K562 (cell line): ENCODE data around the gene LYPD5. TPM values are rescaled to one million over a fixed set of nuclear protein-coding genes. Genes with fewer than 3 reads are reported as not detected.

Source experiments
- ATAC-seq: fragments of 200-7000 bp; cut with Tn5 transposase; 3 replicates; pipeline ENCODE4 v1.9.1; 2020; ENCODE audit warnings: moderate library complexity
- BruUV-seq: library from RNA; stranded (reverse); fragments of 400-500 nt; replicated peaks from 2 replicates; lab custom pipeline; 2021; lab: Mats Ljungman, UMichigan
- CTCF ChIA-PET: fragments of 300-600 bp; formaldehyde crosslinking; extraction: SDS; loops from one replicate; lab custom pipeline; 2021; ENCODE audit warnings: low intra/inter-chr PET ratio; lab: Yijun Ruan, JAX
- POLR2A ChIA-PET: fragments of 300-600, 350-650 bp; sonication (Branson Sonifier 250); formaldehyde crosslinking; extraction: SDS; loops from one replicate; lab custom pipeline; 2021; ENCODE audit warnings: antibody characterized with exemption, inconsistent platforms; lab: Yijun Ruan, JAX
- DNase-seq, 4 experiments: peaks; one replicate each; pipeline versions ENCODE4 v3.0.0 to v3.0.0-alpha.2; 2011 to 2018; ENCODE audit warnings: low spot score in 3 of 4, mixed read lengths in 3 of 4; ENCODE audit errors: extremely low read depth in 1 of 4
- FAIRE-seq: peaks from 2 replicates; lab custom pipeline; 2011; peaks lifted over from hg19 to GRCh38; lab: Jason Lieb, UNC
- H2AFZ ChIP-seq: 2 replicates; pipeline ENCODE4 v1.6.0; 2011; ENCODE audit warnings: low read depth, low read length, control low read depth, inconsistent platforms
- H3K27ac ChIP-seq: fragments of 200-600 bp; 3 replicates; pipeline ENCODE4 v1.8.0; 2011; ENCODE audit warnings: low read depth, mild to moderate bottlenecking, control low read depth, inconsistent platforms, low read length, moderate library complexity, mixed read lengths; ENCODE audit errors: extremely low read depth
- H3K27me3 ChIP-seq, 2 experiments: fragments of 300-600 bp in 1 of 2; 2 replicates in 1 of 2; 3 replicates in 1 of 2; pipeline versions ENCODE4 v1.6.0 to v1.8.0; 2011; ENCODE audit warnings: inconsistent platforms in 2 of 2, low read length in 2 of 2, mild to moderate bottlenecking in 1 of 2, mixed read lengths in 1 of 2, moderate library complexity in 1 of 2; ENCODE audit not compliant: control insufficient read depth in 2 of 2, insufficient read depth in 2 of 2
- H3K36me3 ChIP-seq: fragments of 300-600 bp; 3 replicates; pipeline ENCODE4 v1.8.0; 2011; ENCODE audit warnings: mild to moderate bottlenecking, low read length, inconsistent platforms; ENCODE audit not compliant: control insufficient read depth, insufficient read depth
- H3K4me1 ChIP-seq, 2 experiments: fragments of 200-600 bp in 1 of 2; replicated peaks in 1 of 2; 2 replicates in 1 of 2; 3 replicates in 1 of 2; pipeline versions ENCODE4 v1.5.1 to v1.8.0; 2011; ENCODE audit warnings: inconsistent platforms in 2 of 2, low read length in 2 of 2, mild to moderate bottlenecking in 1 of 2, mixed read lengths in 1 of 2, moderate library complexity in 1 of 2; ENCODE audit not compliant: control insufficient read depth in 2 of 2, insufficient read depth in 2 of 2
- H3K4me2 ChIP-seq: 2 replicates; pipeline ENCODE4 v1.6.1; 2011; ENCODE audit warnings: low read length, control low read depth, inconsistent platforms, mixed read lengths; ENCODE audit not compliant: insufficient read depth
- H3K4me3 ChIP-seq: fragments of 200-600 bp; sonication (generic), shearing (Covaris generic); 2 replicates; pipeline ENCODE4 v1.5.1; 2016; ENCODE audit warnings: control low read depth, inconsistent platforms
- H3K79me2 ChIP-seq: fragments of 200-600 bp; 3 replicates; pipeline ENCODE4 v1.8.0; 2011; ENCODE audit warnings: low read length, inconsistent platforms; ENCODE audit not compliant: control insufficient read depth, insufficient read depth
- H3K9ac ChIP-seq, 2 experiments: 2 replicates each; pipeline versions ENCODE4 v1.6.0 to v1.6.1; 2011; ENCODE audit warnings: low read depth in 2 of 2, low read length in 2 of 2, control low read depth in 1 of 2, inconsistent platforms in 1 of 2, mild to moderate bottlenecking in 1 of 2, mixed read lengths in 1 of 2; ENCODE audit not compliant: insufficient read depth in 1 of 2
- H3K9me1 ChIP-seq: one replicate; pipeline ENCODE4 v1.6.0; 2011; ENCODE audit warnings: inconsistent platforms, mild to moderate bottlenecking, low read length, moderate library complexity; ENCODE audit not compliant: control insufficient read depth, insufficient read depth
- H3K9me3 ChIP-seq: replicated peaks from 2 replicates; pipeline ENCODE4 v1.5.1; 2011; ENCODE audit warnings: low read depth, low read length, inconsistent platforms; ENCODE audit not compliant: control insufficient read depth, insufficient read depth
- H4K20me1 ChIP-seq: replicated peaks from 2 replicates; pipeline ENCODE4 v1.6.1; 2011; ENCODE audit warnings: low read length, inconsistent platforms, mixed read lengths; ENCODE audit not compliant: control insufficient read depth, insufficient read depth
- CBFA2T3 ChIP-seq: fragments of 450-650 bp; IDR thresholded peaks from 2 replicates; pipeline ENCODE4 v1.6.1; 2017
- CHCHD3 ChIP-seq: fragments of 250-450 bp; sonication (Bioruptor Pico); IDR thresholded peaks from 2 replicates; pipeline ENCODE4 v2.1.2; 2022; ENCODE audit warnings: mild to moderate bottlenecking
- CREB1 ChIP-seq, 2 experiments: sonication (generic) in 1 of 2; formaldehyde crosslinking in 1 of 2; IDR thresholded peaks; 2 replicates each; pipeline versions ENCODE4 v1.6.1 to v1.8.0; 2012 to 2022; ENCODE audit warnings: inconsistent platforms in 1 of 2, mild to moderate bottlenecking in 1 of 2, missing genetic modification reagents in 1 of 2, moderate library complexity in 1 of 2
- DMBX1 ChIP-seq: fragments of 250-450 bp; sonication (Bioruptor Pico); IDR thresholded peaks from 2 replicates; pipeline ENCODE4 v1.8.0; 2022; ENCODE audit warnings: inconsistent platforms, mild to moderate bottlenecking, moderate library complexity, borderline replicate concordance
- FOXA3 ChIP-seq, 2 experiments: fragments of 450-650 bp in 1 of 2; sonication (generic) in 1 of 2; formaldehyde crosslinking; IDR thresholded peaks in 1 of 2; conservative IDR thresholded peaks in 1 of 2; 2 replicates each; pipeline versions ENCODE4 v1.4.0 to v1.8.0; 2020 to 2022; ENCODE audit warnings: mild to moderate bottlenecking in 2 of 2, missing genetic modification reagents in 1 of 2
- FOXO4 ChIP-seq: fragments of 450-650 bp; formaldehyde crosslinking; IDR thresholded peaks from 2 replicates; pipeline ENCODE4 v1.4.0; 2020; ENCODE audit warnings: mild to moderate bottlenecking, moderate library complexity
- PHF8 ChIP-seq: fragments of 200-600 bp; sonication (generic); IDR thresholded peaks from 2 replicates; pipeline ENCODE4 v1.6.1; 2012; ENCODE audit warnings: mixed run types, mild to moderate bottlenecking, inconsistent platforms, low read length, moderate library complexity, borderline replicate concordance
- POU5F1 ChIP-seq: fragments of 150-350 bp; IDR thresholded peaks from 2 replicates; pipeline ENCODE4 v1.6.1; 2014; ENCODE audit warnings: borderline replicate concordance, low read length, low read depth, mild to moderate bottlenecking; ENCODE audit not compliant: partially characterized antibody
- RHOXF2B ChIP-seq: fragments of 250-450 bp; sonication (Bioruptor Pico); conservative IDR thresholded peaks from 2 replicates; pipeline ENCODE4 v1.5.1; 2021
- TEAD1 ChIP-seq, 2 experiments: fragments of 450-650 bp in 1 of 2; sonication (generic) in 1 of 2; formaldehyde crosslinking; IDR thresholded peaks; 2 replicates each; pipeline versions ENCODE4 v1.4.0 to v1.8.0; 2020 to 2022; ENCODE audit warnings: mild to moderate bottlenecking in 2 of 2, missing genetic modification reagents in 1 of 2
- XRCC5 ChIP-seq: fragments of 200-400 bp; formaldehyde crosslinking; IDR thresholded peaks from 2 replicates; pipeline ENCODE4 v1.6.1; 2017; ENCODE audit warnings: low read depth, mild to moderate bottlenecking, low read length
- ZBTB49 ChIP-seq: sonication (generic); formaldehyde crosslinking; IDR thresholded peaks from 2 replicates; pipeline ENCODE4 v1.8.0; 2022; ENCODE audit warnings: missing genetic modification reagents, mild to moderate bottlenecking, borderline replicate concordance
- ZNF274 ChIP-seq: IDR thresholded peaks from 2 replicates; pipeline ENCODE4 v1.6.1; 2011; ENCODE audit warnings: low read depth, mild to moderate bottlenecking, low read length, moderate library complexity, borderline replicate concordance
- WGBS: fragments of 100-300 bp; shearing (Covaris generic); methylation state at CpG from one replicate; pipeline ENCODE4 v1.1.6; 2016; ENCODE audit warnings: low coverage, mixed read lengths; ENCODE audit not compliant: insufficient coverage; ENCODE audit errors: missing lambda C conversion rate; 5-methylcytosine and 5-hydroxymethylcytosine counted together
- in situ Hi-C: fragments of 300-500 bp; cut with MboI; formaldehyde crosslinking; loops from 4 replicates; pipeline ENCODE4 v1.15.0; 2018; ENCODE audit warnings: inconsistent platforms, mixed read lengths
- intact Hi-C: fragments of 100-400 bp; cut with micrococcal nuclease; formaldehyde crosslinking; loops from 2 replicates; pipeline ENCODE4 v1.14.2; 2022
- polyA plus RNA-seq, 8 experiments: library from polyadenylated mRNA; depleted of rRNA in 4 of 8; stranded (reverse) in 5 of 8; unstranded in 3 of 8; fragments of >200 nt; fragmentation: Nextera tagmentation in 2 of 8; fragmentation: Illumina TruSeq in 1 of 8; extraction: Ambion mirVana in 2 of 8; extraction: Trizol in 1 of 8; gene quantifications; 2 replicates each; pipeline versions ENCODE4 v1.2.1 to v1.2.3, GENCODE V29; 2011 to 2014; ENCODE audit warnings: inconsistent platforms in 1 of 8, missing spikeins in 1 of 8
- total RNA-seq, 7 experiments: library from RNA; depleted of rRNA in 6 of 7; stranded (reverse); fragments of >200 nt in 6 of 7; fragmentation: Illumina TruSeq in 2 of 7; extraction: Trizol in 2 of 7; gene quantifications; 2 replicates each; pipeline versions ENCODE4 v1.2.1 to v1.2.3, GENCODE V29; 2011 to 2021; ENCODE audit warnings: low replicate concordance in 1 of 7

LYPD5 gene
- total and polyA plus RNA-seq, 9 of the 15 experiments (the other 6 are each of a cell fraction or from before 2014, with no cell fraction given): 0.03 to 0.22 (median 0.10) TPM; not detected in 3

DNA sequence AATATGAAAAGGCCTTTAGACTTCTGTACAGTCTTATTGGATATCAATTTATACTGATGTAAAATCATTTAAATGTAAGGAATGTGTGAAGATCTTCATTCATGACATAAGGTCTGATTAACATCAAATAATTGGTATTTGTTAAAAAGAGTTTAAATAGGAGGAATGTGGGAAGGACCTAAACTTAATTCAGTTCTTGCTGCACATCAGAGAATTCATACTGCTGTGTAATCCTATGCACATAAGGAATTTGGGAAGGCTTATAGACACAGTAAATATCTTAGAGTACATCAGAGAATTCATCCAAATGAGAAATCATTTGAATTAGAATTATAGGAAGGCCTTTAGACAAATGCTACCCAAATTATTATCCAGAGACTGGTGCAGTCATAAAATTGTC, 46.6 kb upstream of the LYPD5 start:
- no peaks in the 10 kb centered on the region for H3K79me2 ChIP-seq
- no peaks in the 10 kb centered on the region for H3K27me3 ChIP-seq
- no peak overlapping the region for H3K27ac ChIP-seq
- H3K4me3 ChIP-seq: no peak overlapping the region
- H3K4me2 ChIP-seq: no peak overlapping the region
- H2AFZ ChIP-seq: no peak overlapping the region
- CTCF ChIA-PET: no interaction called here
- H4K20me1 ChIP-seq: no peaks in the 10 kb centered on the region
- no peak for ATAC-seq
- H3K9me3 ChIP-seq: peaks cover 13% of the 10 kb centered on the region
- H3K9me1 ChIP-seq: no peaks in the 10 kb centered on the region
- no peak for TF ChIP-seq XRCC5
- TF ChIP-seq ZNF274: peak; percentile 80; the same call in 1 of the 2 replicates
- no peaks in the 10 kb centered on the region for H3K4me1 ChIP-seq
- POLR2A ChIA-PET: no interaction called here
- FAIRE-seq: no peak
- no peak for DNase-seq
- H3K36me3 ChIP-seq: peaks cover 19% of the 10 kb centered on the region
- intact Hi-C loops: no loop called here
- no TSS peak for BruUV-seq
- no peak overlapping the region for H3K9ac ChIP-seq
- in situ Hi-C loops: no loop called here

DNA sequence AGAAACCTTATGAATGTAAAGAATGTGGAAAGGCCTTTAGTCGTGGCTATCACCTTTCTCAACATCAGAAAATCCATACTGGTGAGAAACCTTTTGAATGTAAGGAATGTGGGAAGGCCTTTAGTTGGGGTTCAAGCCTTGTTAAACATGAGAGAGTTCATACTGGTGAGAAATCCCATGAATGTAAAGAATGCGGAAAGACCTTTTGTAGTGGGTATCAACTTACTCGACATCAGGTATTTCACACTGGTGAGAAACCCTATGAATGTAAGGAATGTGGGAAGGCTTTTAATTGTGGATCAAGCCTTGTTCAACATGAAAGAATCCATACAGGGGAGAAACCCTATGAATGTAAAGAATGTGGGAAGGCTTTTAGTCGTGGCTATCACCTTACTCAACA, 45.6 kb upstream of the LYPD5 start:
- Histone ChIP-seq H3K4me3 (no peak overlapping the region), H3K4me2 (no peak overlapping the region), H3K27me3 (no peaks in the 10 kb centered on the region), H3K36me3 (peaks cover 25% of the 10 kb centered on the region), H3K9me3 (peaks cover 13% of the 10 kb centered on the region), H3K9ac (no peak overlapping the region), H3K27ac (no peak overlapping the region), H3K79me2 (no peaks in the 10 kb centered on the region), H4K20me1 (no peaks in the 10 kb centered on the region), H3K9me1 (no peaks in the 10 kb centered on the region), H2AFZ (no peak overlapping the region), H3K4me1 (no peaks in the 10 kb centered on the region)
- POLR2A ChIA-PET: no interaction called here
- CTCF ChIA-PET: no interaction called here
- intact Hi-C loops: no loop called here
- FAIRE-seq (no peak), ATAC-seq (no peak), DNase-seq (no peak)
- 79% methylated on average over 4 of the region's 4 CpGs for WGBS
- BruUV-seq: no TSS peak
- in situ Hi-C loops: no loop called here
- TF ChIP-seq RHOXF2B (CRISPR knock-in tag) (no peak), CBFA2T3 (no peak), CHCHD3 (CRISPR knock-in tag) (no peak), ZBTB49 (CRISPR knock-in tag) (no peak), FOXO4 (CRISPR knock-in tag) (no peak), PHF8 (no peak), FOXA3 (CRISPR knock-in tag; conservative IDR thresholded peaks at IDR 0.05 in 1 of 2, IDR thresholded peaks at IDR 0.05 in 1 of 2) (no peak), DMBX1 (CRISPR knock-in tag) (no peak), CREB1 (IDR thresholded peaks at IDR 0.05) (no peak), CREB1 (CRISPR knock-in tag; IDR thresholded peaks at IDR 0.05) (no peak), POU5F1 (no peak), TEAD1 (CRISPR knock-in tag; IDR thresholded peaks at IDR 0.05) (no peak)
